ENCODE results near the gene STXBP6. TPM values are rescaled to one million over a fixed set of nuclear protein-coding genes. Genes with fewer than 3 reads are reported as not detected.

Gene STXBP6
- total and polyA plus RNA-seq, 2 donors (not counting 3 experiments of a cell fraction or from before 2014, with no cell fraction given) = 0.06 TPM; not detected in 1

GRCh38 chr14:24766434-24766833 is 283.5 kb downstream of the STXBP6 start:
- no peak overlapping the region for H2AFZ ChIP-seq (ENCODE audit: low read depth, low read length)
- H3K4me3 ChIP-seq (replicated peaks in 1 of 3; ENCODE audit: insufficient read depth in 1 of 3, low read depth in 1 of 3, low read length in 3 of 3) = no peak overlapping the region
- H3K27me3 ChIP-seq (ENCODE audit: control insufficient read depth in 2 of 2, insufficient read depth in 2 of 2, low read length in 2 of 2) = no peaks in the 10 kb centered on the region
- H3K4me1 ChIP-seq (ENCODE audit: control insufficient read depth, extremely low read depth, insufficient read depth, low read length) = no peaks in the 10 kb centered on the region
- DNase-seq (ENCODE audit: low read depth, low spot score) = no peak
- H4K20me1 ChIP-seq (replicated peaks; ENCODE audit: control insufficient read depth, extremely low read depth, insufficient read depth, low read length) = no peaks in the 10 kb centered on the region
- H3K4me2 ChIP-seq (ENCODE audit: insufficient read depth, low read length) = no peak overlapping the region
- H3K9ac ChIP-seq (replicated peaks; ENCODE audit: extremely low read depth, insufficient read depth, low read length) = no peak overlapping the region
- BruUV-seq (replicated peaks) = no TSS peak
- no peak for TF ChIP-seq GATA2 (IDR thresholded peaks at IDR 0.05; ENCODE audit: insufficient read depth, insufficient read length, low read depth, low read length)
- TF ChIP-seq MAX (IDR thresholded peaks at IDR 0.05; ENCODE audit: insufficient read depth, insufficient read length) = no peak
- no peak for TF ChIP-seq POLR2AphosphoS5 (IDR thresholded peaks at IDR 0.05; ENCODE audit: insufficient read depth, low read depth, low read length)
- TF ChIP-seq CTCF (IDR thresholded peaks at IDR 0.05; ENCODE audit: extremely low read depth in 1 of 2, insufficient read depth in 1 of 2, low read depth in 1 of 2, low read length in 2 of 2) = no peak
- no peak for TF ChIP-seq JUN (IDR thresholded peaks at IDR 0.05; ENCODE audit: borderline replicate concordance, insufficient read depth, insufficient read length, low read depth)
- intact Hi-C loops (cut with micrococcal nuclease) = no loop called here
- no peak for FAIRE-seq
- CTCF ChIA-PET = no interaction called here
- POLR2A ChIA-PET = no interaction called here
- no peaks in the 10 kb centered on the region for H3K9me1 ChIP-seq (replicated peaks; ENCODE audit: control insufficient read depth, extremely low read depth, insufficient read depth, low read length)
- no peak overlapping the region for H3K27ac ChIP-seq (ENCODE audit: insufficient read depth, low read depth, low read length)
- dilution Hi-C loops (cut with MboI; ENCODE audit: extremely low pct_ligation_motif_present, low sequenced_read_pairs) = no loop called here
- no peaks in the 10 kb centered on the region for H3K36me3 ChIP-seq (ENCODE audit: control insufficient read depth in 2 of 2, extremely low read depth in 1 of 2, insufficient read depth in 2 of 2, low read length in 2 of 2)
- no peaks in the 10 kb centered on the region for H3K9me3 ChIP-seq (replicated peaks; ENCODE audit: control insufficient read depth, insufficient read depth, low read length)
- H3K79me2 ChIP-seq (ENCODE audit: control insufficient read depth, insufficient read depth, low read length) = no peaks in the 10 kb centered on the region

DNA sequence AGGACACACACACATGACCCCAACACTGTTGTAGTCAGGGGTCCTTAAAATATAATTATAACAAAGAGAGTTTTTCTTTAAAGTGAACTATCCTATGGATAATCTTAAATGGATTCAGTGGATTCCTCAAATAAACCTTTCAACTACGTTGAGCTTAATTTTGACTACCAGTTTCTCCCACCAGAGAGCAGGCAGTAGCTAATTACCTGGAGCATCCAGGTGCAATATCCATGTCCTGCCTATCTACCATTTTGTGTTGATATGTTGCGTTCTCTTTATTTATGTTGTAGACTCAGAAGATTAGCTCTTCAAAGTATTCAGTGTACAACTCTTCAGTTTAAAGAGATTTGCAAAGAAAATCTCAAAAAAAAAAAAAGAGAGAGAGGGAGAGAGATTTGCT is 288.8 kb downstream of the STXBP6 start:
- Histone ChIP-seq H3K9me1 (replicated peaks; ENCODE audit: control insufficient read depth, extremely low read depth, insufficient read depth, low read length) (no peaks in the 10 kb centered on the region), H3K9me3 (replicated peaks; ENCODE audit: control insufficient read depth, insufficient read depth, low read length) (no peaks in the 10 kb centered on the region), H4K20me1 (replicated peaks; ENCODE audit: control insufficient read depth, extremely low read depth, insufficient read depth, low read length) (no peaks in the 10 kb centered on the region), H3K4me2 (ENCODE audit: insufficient read depth, low read length) (no peak overlapping the region), H3K4me3 (replicated peaks in 1 of 3; ENCODE audit: insufficient read depth in 1 of 3, low read depth in 1 of 3, low read length in 3 of 3) (no peak overlapping the region), H3K27me3 (ENCODE audit: control insufficient read depth in 2 of 2, insufficient read depth in 2 of 2, low read length in 2 of 2) (no peaks in the 10 kb centered on the region), H3K27ac (ENCODE audit: insufficient read depth, low read depth, low read length) (no peak overlapping the region), H3K4me1 (ENCODE audit: control insufficient read depth, extremely low read depth, insufficient read depth, low read length) (no peaks in the 10 kb centered on the region), H3K36me3 (ENCODE audit: control insufficient read depth in 2 of 2, extremely low read depth in 1 of 2, insufficient read depth in 2 of 2, low read length in 2 of 2) (no peaks in the 10 kb centered on the region), H3K79me2 (ENCODE audit: control insufficient read depth, insufficient read depth, low read length) (no peaks in the 10 kb centered on the region), H2AFZ (ENCODE audit: low read depth, low read length) (no peak overlapping the region), H3K9ac (replicated peaks; ENCODE audit: extremely low read depth, insufficient read depth, low read length) (no peak overlapping the region)
- DNase-seq (ENCODE audit: low read depth, low spot score) (no peak), FAIRE-seq (no peak)
- no TSS peak for BruUV-seq (replicated peaks)
- no peak for TF ChIP-seq MAX (IDR thresholded peaks at IDR 0.05; ENCODE audit: insufficient read depth, insufficient read length)
- TF ChIP-seq GATA2 (IDR thresholded peaks at IDR 0.05; ENCODE audit: insufficient read depth, insufficient read length, low read depth, low read length) = no peak
- TF ChIP-seq MYC (IDR thresholded peaks at IDR 0.05; ENCODE audit: low read depth, low read length) = no peak
- no peak for TF ChIP-seq CTCF (IDR thresholded peaks at IDR 0.05; ENCODE audit: extremely low read depth in 1 of 2, insufficient read depth in 1 of 2, low read depth in 1 of 2, low read length in 2 of 2)
- no peak for TF ChIP-seq JUN (IDR thresholded peaks at IDR 0.05; ENCODE audit: borderline replicate concordance, insufficient read depth, insufficient read length, low read depth)
- no peak for TF ChIP-seq POLR2A (IDR thresholded peaks at IDR 0.05; ENCODE audit: low read depth, low read length)
- no peak for TF ChIP-seq POLR2AphosphoS5 (IDR thresholded peaks at IDR 0.05; ENCODE audit: insufficient read depth, low read depth, low read length)
- POLR2A ChIA-PET = no interaction called here
- CTCF ChIA-PET = no interaction called here
- intact Hi-C loops (cut with micrococcal nuclease) (no loop called here), dilution Hi-C loops (cut with MboI; ENCODE audit: extremely low pct_ligation_motif_present, low sequenced_read_pairs) (no loop called here)

All from endothelial cell of umbilical vein (primary cell).